Ishikawa (cell line): ENCODE measurements around the gene C13orf46.

Source experiments
- EP300 ChIP-seq: IDR thresholded peaks from 2 replicates; pipeline ENCODE4 v1.6.1; 2012; ENCODE audit warnings: borderline replicate concordance
- MAX ChIP-seq: IDR thresholded peaks from 2 replicates; pipeline ENCODE4 v1.6.1; 2012
- RAD21 ChIP-seq: IDR thresholded peaks from 2 replicates; pipeline ENCODE4 v1.6.1; 2012; ENCODE audit warnings: low read depth
- TAF1 ChIP-seq: IDR thresholded peaks from 2 replicates; pipeline ENCODE4 v1.6.1; 2012; ENCODE audit warnings: low read depth, mild to moderate bottlenecking
- TCF12 ChIP-seq: IDR thresholded peaks from 2 replicates; pipeline ENCODE4 v1.6.1; 2012; ENCODE audit warnings: low read depth

GRCh38 chr13:113946409-113947181 lies 27.3 kb downstream of the C13orf46 start:
- TF ChIP-seq TAF1: no peak
- TF ChIP-seq EP300: no peak
- TF ChIP-seq RAD21: no peak
- no peak for TF ChIP-seq TCF12
- TF ChIP-seq MAX: no peak
